HG02870 (cell line): ENCODE data around the gene DENND6B.
"Not testable (repeated sequence)": the region's sequence is repeated elsewhere in the genome, so short reads cannot be mapped to it uniquely, and the experiment has no call there.

ENCODE experiments used
- ATAC-seq: cut with Tn5 transposase; IDR thresholded peaks from one replicate; pipeline ENCODE4 v1.9.1; 2021; ENCODE audit warnings: mild to moderate bottlenecking, moderate library complexity; ENCODE audit not compliant: unreplicated experiment

DENND6B gene

GRCh38 chr22:50326956-50327710, at the start of gene DENND6B:
Gene DENND6B, minus strand, starts transcription at chr22:50327012. Its CDS starts 24 bp downstream, at chr22:50326988.
- peak; percentile 70 for ATAC-seq

- no peak for ATAC-seq
Observed at GRCh38 chr22:50376085-50376651, 49.4 kb upstream of the DENND6B start.

GRCh38 chr22:50371101-50371648, 44.4 kb upstream of the DENND6B start:
- no peak for ATAC-seq

- ATAC-seq: no peak
Observed at GRCh38 chr22:50367778-50368500, 41.1 kb upstream of the DENND6B start.

GRCh38 chr22:50363803-50364194, 37.0 kb upstream of the DENND6B start:
- ATAC-seq: not testable (repeated sequence)

GRCh38 chr22:50363166-50363802, 36.5 kb upstream of the DENND6B start:
- no peak for ATAC-seq

- ATAC-seq: no peak
Observed at GRCh38 chr22:50361688-50362087, 34.9 kb upstream of the DENND6B start.

GRCh38 chr22:50361222-50361621, 34.4 kb upstream of the DENND6B start:
- ATAC-seq: no peak

- no peak for ATAC-seq
Observed at GRCh38 chr22:50360578-50360977, 33.8 kb upstream of the DENND6B start.

GRCh38 chr22:50357756-50358155, 30.9 kb upstream of the DENND6B start:
- ATAC-seq: no peak

- no peak for ATAC-seq
Observed at GRCh38 chr22:50357222-50357621, 30.4 kb upstream of the DENND6B start.

- no peak for ATAC-seq
Observed at GRCh38 chr22:50356186-50356585, 29.4 kb upstream of the DENND6B start.

GRCh38 chr22:50348058-50348457, 21.2 kb upstream of the DENND6B start:
- ATAC-seq: no peak

GRCh38 chr22:50347157-50347556, 20.3 kb upstream of the DENND6B start:
- ATAC-seq: no peak

- ATAC-seq: no peak
Observed at GRCh38 chr22:50346470-50346869, 19.7 kb upstream of the DENND6B start.

- ATAC-seq: no peak
Observed at GRCh38 chr22:50343541-50343935, 16.7 kb upstream of the DENND6B start.

- peak; percentile 71 for ATAC-seq
Observed at GRCh38 chr22:50342651-50343540, 16.1 kb upstream of the DENND6B start, which contains the start of gene PPP6R2. Gene PPP6R2, plus strand, starts transcription at chr22:50343327. Its CDS starts 50,582 bp downstream, at chr22:50393909.

GRCh38 chr22:50341977-50342650, 15.3 kb upstream of the DENND6B start:
- ATAC-seq: no peak
